HUES48 (cell line): ENCODE results near the gene DOCK2.
"Not testable (repeated sequence)": the region's sequence is repeated elsewhere in the genome, so short reads cannot be mapped to it uniquely, and the experiment has no call there.

Experiments used
- H3K27ac ChIP-seq: one replicate; pipeline ENCODE4 v1.7.0; 2013; ENCODE audit warnings: low read depth, low read length, inconsistent platforms
- H3K27me3 ChIP-seq: 2 replicates; pipeline ENCODE4 v1.6.1; 2013; ENCODE audit warnings: mild to moderate bottlenecking, low read length; ENCODE audit not compliant: control insufficient read depth, insufficient read depth
- H3K36me3 ChIP-seq: 2 replicates; pipeline ENCODE4 v1.6.1; 2013; ENCODE audit warnings: low read length; ENCODE audit not compliant: control insufficient read depth, insufficient read depth
- H3K4me1 ChIP-seq: 2 replicates; pipeline ENCODE4 v1.6.1; 2013; ENCODE audit warnings: mild to moderate bottlenecking, low read length; ENCODE audit not compliant: control insufficient read depth, insufficient read depth
- H3K4me3 ChIP-seq: 2 replicates; pipeline ENCODE4 v1.5.1; 2013; ENCODE audit warnings: mild to moderate bottlenecking, low read depth, low read length
- H3K9ac ChIP-seq: 2 replicates; pipeline ENCODE4 v1.6.1; 2013; ENCODE audit warnings: mild to moderate bottlenecking, low read depth, low read length, moderate library complexity
- H3K9me3 ChIP-seq: 2 replicates; pipeline ENCODE4 v1.6.1; 2013; ENCODE audit warnings: low read length; ENCODE audit not compliant: control insufficient read depth, insufficient read depth

The DOCK2 gene

GRCh38 chr5:169758886-169759285, 121.8 kb downstream of the DOCK2 start:
- H3K9ac ChIP-seq, result no peak overlapping the region
- H3K9me3 ChIP-seq, result no peaks in the 10 kb centered on the region
- H3K4me1 ChIP-seq, result peaks cover 7% of the 10 kb centered on the region
- no peaks in the 10 kb centered on the region for H3K27me3 ChIP-seq
- H3K4me3 ChIP-seq, result no peak overlapping the region
- no peak overlapping the region for H3K27ac ChIP-seq
- no peaks in the 10 kb centered on the region for H3K36me3 ChIP-seq

- Histone ChIP-seq H3K4me1 (no peaks in the 10 kb centered on the region; the same call in 1 of the 2 replicates), H3K27ac (no peak overlapping the region), H3K9me3 (no peaks in the 10 kb centered on the region), H3K27me3 (no peaks in the 10 kb centered on the region), H3K4me3 (no peak overlapping the region), H3K36me3 (no peaks in the 10 kb centered on the region), H3K9ac (no peak overlapping the region)
Observed at GRCh38 chr5:169760229-169760628, 123.2 kb downstream of the DOCK2 start.

GRCh38 chr5:169762338-169763095, 125.4 kb downstream of the DOCK2 start:
- no peak overlapping the region for H3K27ac ChIP-seq
- no peaks in the 10 kb centered on the region for H3K36me3 ChIP-seq
- H3K27me3 ChIP-seq, result no peaks in the 10 kb centered on the region
- H3K4me3 ChIP-seq, result no peak overlapping the region
- no peaks in the 10 kb centered on the region for H3K9me3 ChIP-seq
- peaks cover 3% of the 10 kb centered on the region for H3K4me1 ChIP-seq
- no peak overlapping the region for H3K9ac ChIP-seq

- Histone ChIP-seq H3K27ac (no peak overlapping the region), H3K27me3 (no peaks in the 10 kb centered on the region), H3K4me1 (peaks cover 11% of the 10 kb centered on the region), H3K36me3 (no peaks in the 10 kb centered on the region), H3K9me3 (no peaks in the 10 kb centered on the region), H3K4me3 (no peak overlapping the region), H3K9ac (no peak overlapping the region)
Observed at GRCh38 chr5:169763376-169764017, 126.4 kb downstream of the DOCK2 start.

- H3K36me3 ChIP-seq, result no peaks in the 10 kb centered on the region
- H3K27ac ChIP-seq, result no peak overlapping the region
- no peak overlapping the region for H3K9ac ChIP-seq
- peaks cover 16% of the 10 kb centered on the region for H3K4me1 ChIP-seq
- no peaks in the 10 kb centered on the region for H3K9me3 ChIP-seq
- H3K27me3 ChIP-seq, result no peaks in the 10 kb centered on the region
- no peak overlapping the region for H3K4me3 ChIP-seq
Observed at GRCh38 chr5:169764018-169764378, 126.9 kb downstream of the DOCK2 start.

GRCh38 chr5:169765176-169765996, 128.3 kb downstream of the DOCK2 start:
- Histone ChIP-seq H3K4me1 (peaks cover 20% of the 10 kb centered on the region), H3K27me3 (no peaks in the 10 kb centered on the region), H3K4me3 (no peak overlapping the region), H3K27ac (no peak overlapping the region), H3K9me3 (no peaks in the 10 kb centered on the region), H3K9ac (no peak overlapping the region), H3K36me3 (no peaks in the 10 kb centered on the region)

GRCh38 chr5:169766943-169767342, 129.9 kb downstream of the DOCK2 start:
- peaks cover 20% of the 10 kb centered on the region for H3K4me1 ChIP-seq
- not testable (repeated sequence) for H3K27ac ChIP-seq, H3K36me3 ChIP-seq, H3K4me3 ChIP-seq, H3K9me3 ChIP-seq, H3K9ac ChIP-seq, H3K27me3 ChIP-seq

GRCh38 chr5:169767938-169768337, 130.9 kb downstream of the DOCK2 start:
- H3K4me3 ChIP-seq, result no peak overlapping the region
- no peaks in the 10 kb centered on the region for H3K36me3 ChIP-seq
- H3K27ac ChIP-seq, result no peak overlapping the region
- H3K4me1 ChIP-seq, result peaks cover 20% of the 10 kb centered on the region
- no peaks in the 10 kb centered on the region for H3K27me3 ChIP-seq
- H3K9me3 ChIP-seq, result no peaks in the 10 kb centered on the region
- H3K9ac ChIP-seq, result no peak overlapping the region

- no peaks in the 10 kb centered on the region for H3K9me3 ChIP-seq
- H3K4me3 ChIP-seq, result no peak overlapping the region
- H3K9ac ChIP-seq, result no peak overlapping the region
- H3K27ac ChIP-seq, result no peak overlapping the region
- H3K4me1 ChIP-seq, result peaks cover 20% of the 10 kb centered on the region
- no peaks in the 10 kb centered on the region for H3K27me3 ChIP-seq
- H3K36me3 ChIP-seq, result no peaks in the 10 kb centered on the region
Observed at GRCh38 chr5:169768416-169768815, 131.3 kb downstream of the DOCK2 start.

GRCh38 chr5:169770109-169770508, 133.0 kb downstream of the DOCK2 start:
- Histone ChIP-seq H3K4me3 (no peak overlapping the region), H3K36me3 (no peaks in the 10 kb centered on the region), H3K9me3 (no peaks in the 10 kb centered on the region), H3K27me3 (no peaks in the 10 kb centered on the region), H3K27ac (no peak overlapping the region), H3K9ac (no peak overlapping the region), H3K4me1 (peaks cover 20% of the 10 kb centered on the region)

- H3K4me3 ChIP-seq, result no peak overlapping the region
- H3K9ac ChIP-seq, result no peak overlapping the region
- no peaks in the 10 kb centered on the region for H3K27me3 ChIP-seq
- no peaks in the 10 kb centered on the region for H3K36me3 ChIP-seq
- peaks cover 24% of the 10 kb centered on the region for H3K4me1 ChIP-seq
- no peak overlapping the region for H3K27ac ChIP-seq
- H3K9me3 ChIP-seq, result no peaks in the 10 kb centered on the region
Observed at GRCh38 chr5:169772256-169772655, 135.2 kb downstream of the DOCK2 start.
